MM.1S (cell line): ENCODE results near the gene NCKAP5.

Source experiments
- DNase-seq: peaks from one replicate; pipeline ENCODE4 v3.0.0-alpha.2; 2015
- H2AFZ ChIP-seq: fragments of 300-600 bp; sonication (generic); 2 replicates; pipeline ENCODE4 v1.6.0; 2016; ENCODE audit warnings: antibody characterized with exemption, low read length
- H3F3A ChIP-seq: fragments of 300-600 bp; sonication (generic); 2 replicates; pipeline ENCODE4 v1.6.1; 2016; ENCODE audit warnings: mild to moderate bottlenecking, antibody characterized with exemption, low read length, moderate library complexity, mixed read lengths; ENCODE audit not compliant: insufficient read depth
- H3K27ac ChIP-seq: fragments of 300-600 bp; sonication (generic); 2 replicates; pipeline ENCODE4 v1.5.1; 2016; ENCODE audit warnings: mild to moderate bottlenecking, low read length
- H3K27me3 ChIP-seq: fragments of 300-600 bp; sonication (generic); replicated peaks from 2 replicates; pipeline ENCODE4 v1.6.0; 2016; ENCODE audit warnings: low read length; ENCODE audit not compliant: insufficient read depth
- H3K36me3 ChIP-seq: fragments of 300-600 bp; sonication (generic); replicated peaks from 2 replicates; pipeline ENCODE4 v1.6.1; 2016; ENCODE audit warnings: mild to moderate bottlenecking, low read length, mixed read lengths; ENCODE audit not compliant: insufficient read depth
- H3K4me1 ChIP-seq: fragments of 300-600 bp; sonication (generic); 2 replicates; pipeline ENCODE4 v1.6.1; 2016; ENCODE audit warnings: low read length, mixed read lengths
- H3K4me2 ChIP-seq: fragments of 300-600 bp; sonication (generic); 2 replicates; pipeline ENCODE4 v1.6.0; 2016; ENCODE audit warnings: low read depth, low read length
- H3K4me3 ChIP-seq: fragments of 300-600 bp; sonication (generic); 2 replicates; pipeline ENCODE4 v1.5.1; 2016; ENCODE audit warnings: low read length, mixed read lengths
- H3K79me2 ChIP-seq: fragments of 300-600 bp; sonication (generic); 2 replicates; pipeline ENCODE4 v1.6.1; 2016; ENCODE audit warnings: mixed run types, low read length, mixed read lengths
- H3K9ac ChIP-seq: fragments of 300-600 bp; sonication (generic); 2 replicates; pipeline ENCODE4 v1.6.1; 2016; ENCODE audit warnings: low read length, mixed read lengths
- H3K9me2 ChIP-seq: fragments of 300-600 bp; sonication (generic); replicated peaks from 2 replicates; pipeline ENCODE4 v1.6.1; 2016; ENCODE audit warnings: mild to moderate bottlenecking, low read length, mixed read lengths; ENCODE audit not compliant: insufficient read depth
- H3K9me3 ChIP-seq: fragments of 300-600 bp; sonication (generic); replicated peaks from 2 replicates; pipeline ENCODE4 v1.6.1; 2016; ENCODE audit warnings: mild to moderate bottlenecking, low read length, mixed read lengths; ENCODE audit not compliant: insufficient read depth
- H4K20me1 ChIP-seq: fragments of 300-600 bp; sonication (generic); 2 replicates; pipeline ENCODE4 v1.6.1; 2016; ENCODE audit warnings: mild to moderate bottlenecking, low read length, moderate library complexity, mixed read lengths; ENCODE audit not compliant: insufficient read depth
- EZH2 ChIP-seq: fragments of 300-600 bp; sonication (generic); optimal IDR thresholded peaks from 2 replicates; pipeline ENCODE3; 2017; ENCODE audit warnings: low read depth, mild to moderate bottlenecking, antibody characterized with exemption, low read length, mixed read lengths
- EZH2phosphoT487 ChIP-seq: fragments of 300-600 bp; sonication (generic); IDR thresholded peaks from 2 replicates; pipeline ENCODE4 v1.6.1; 2018; ENCODE audit warnings: antibody characterized with exemption, low read length
- TF ChIP-seq, protein P1 (sequence below): fragments of 300-600 bp; sonication (generic); IDR thresholded peaks from 2 replicates; pipeline ENCODE4 v1.5.1; 2016; ENCODE audit warnings: antibody characterized with exemption, low read length, mixed read lengths

The NCKAP5 gene

DNA sequence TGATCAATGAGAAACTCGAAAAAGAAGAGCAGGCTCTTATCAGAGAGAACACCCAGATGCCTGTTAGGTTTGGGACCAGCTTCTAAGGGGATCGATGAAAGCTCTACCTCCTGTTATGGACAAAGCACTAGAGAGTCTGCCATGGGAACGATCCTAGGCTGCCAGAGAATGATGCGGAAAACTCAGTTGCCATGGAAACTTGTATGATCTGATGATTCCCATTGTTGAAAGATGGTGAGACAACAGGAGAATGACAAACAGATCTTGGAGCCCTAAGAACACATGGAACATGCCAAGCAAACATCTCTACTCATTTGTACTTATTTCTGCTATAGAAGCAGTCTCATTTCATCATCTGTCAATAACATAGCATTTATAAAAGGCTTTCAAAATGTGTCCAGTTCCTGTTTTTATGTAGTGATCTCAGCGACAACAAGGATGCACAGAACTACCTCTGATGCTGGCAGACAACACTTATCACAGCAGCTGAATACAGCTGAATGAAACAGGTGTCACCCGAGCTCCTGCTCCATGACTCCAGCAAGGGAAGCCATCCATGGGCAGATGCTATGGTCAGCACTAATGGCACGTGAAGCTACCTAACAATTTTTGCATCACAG, 59.6 kb downstream of the NCKAP5 start:
- no peaks in the 10 kb centered on the region for H3K27me3 ChIP-seq
- H3F3A ChIP-seq: no peaks in the 10 kb centered on the region
- no peaks in the 10 kb centered on the region for H3K9me3 ChIP-seq
- DNase-seq: no peak
- H3K4me2 ChIP-seq: no peak overlapping the region
- H3K9ac ChIP-seq: no peak overlapping the region
- no peaks in the 10 kb centered on the region for H4K20me1 ChIP-seq
- no peak overlapping the region for H2AFZ ChIP-seq
- H3K4me1 ChIP-seq: peaks cover 5% of the 10 kb centered on the region
- H3K36me3 ChIP-seq: no peaks in the 10 kb centered on the region
- no peak for TF ChIP-seq EZH2phosphoT487
- TF ChIP-seq EZH2: no peak
- TF ChIP-seq, protein P1, sequence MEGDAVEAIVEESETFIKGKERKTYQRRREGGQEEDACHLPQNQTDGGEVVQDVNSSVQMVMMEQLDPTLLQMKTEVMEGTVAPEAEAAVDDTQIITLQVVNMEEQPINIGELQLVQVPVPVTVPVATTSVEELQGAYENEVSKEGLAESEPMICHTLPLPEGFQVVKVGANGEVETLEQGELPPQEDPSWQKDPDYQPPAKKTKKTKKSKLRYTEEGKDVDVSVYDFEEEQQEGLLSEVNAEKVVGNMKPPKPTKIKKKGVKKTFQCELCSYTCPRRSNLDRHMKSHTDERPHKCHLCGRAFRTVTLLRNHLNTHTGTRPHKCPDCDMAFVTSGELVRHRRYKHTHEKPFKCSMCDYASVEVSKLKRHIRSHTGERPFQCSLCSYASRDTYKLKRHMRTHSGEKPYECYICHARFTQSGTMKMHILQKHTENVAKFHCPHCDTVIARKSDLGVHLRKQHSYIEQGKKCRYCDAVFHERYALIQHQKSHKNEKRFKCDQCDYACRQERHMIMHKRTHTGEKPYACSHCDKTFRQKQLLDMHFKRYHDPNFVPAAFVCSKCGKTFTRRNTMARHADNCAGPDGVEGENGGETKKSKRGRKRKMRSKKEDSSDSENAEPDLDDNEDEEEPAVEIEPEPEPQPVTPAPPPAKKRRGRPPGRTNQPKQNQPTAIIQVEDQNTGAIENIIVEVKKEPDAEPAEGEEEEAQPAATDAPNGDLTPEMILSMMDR: no peak
- no peak overlapping the region for H3K4me3 ChIP-seq
- no peak overlapping the region for H3K27ac ChIP-seq
- no peaks in the 10 kb centered on the region for H3K79me2 ChIP-seq
- no peaks in the 10 kb centered on the region for H3K9me2 ChIP-seq

DNA sequence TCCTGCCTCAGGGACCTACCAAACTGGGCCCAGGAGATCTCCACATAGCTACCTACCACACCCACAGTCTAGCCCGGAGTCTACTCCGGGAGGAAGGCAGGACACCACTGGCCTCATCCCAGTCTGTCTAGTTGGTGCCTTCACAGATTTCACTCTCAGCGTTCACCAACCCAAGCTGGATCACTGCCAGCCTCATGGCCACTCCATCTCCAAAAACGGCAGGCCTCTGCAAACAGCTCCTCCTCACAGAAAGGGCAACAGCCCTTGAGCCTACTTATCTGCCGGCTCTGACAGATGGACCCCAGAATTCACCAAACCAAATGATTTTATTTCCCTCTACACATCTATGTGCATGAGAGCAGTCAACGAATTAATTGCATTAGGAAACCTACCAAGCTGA, 61.3 kb downstream of the NCKAP5 start:
- Histone ChIP-seq H2AFZ (no peak overlapping the region), H3F3A (0 out of 2 replicates have a peak, but pooled peaks cover 3% of the 10 kb centered on the region), H3K9me3 (no peaks in the 10 kb centered on the region), H3K36me3 (no peaks in the 10 kb centered on the region), H3K27me3 (no peaks in the 10 kb centered on the region), H3K79me2 (no peaks in the 10 kb centered on the region), H3K9ac (no peak overlapping the region), H3K4me2 (no peak overlapping the region), H3K4me1 (peaks cover 21% of the 10 kb centered on the region), H3K4me3 (no peak overlapping the region), H3K27ac (no peak overlapping the region), H4K20me1 (no peaks in the 10 kb centered on the region), H3K9me2 (no peaks in the 10 kb centered on the region)
- no peak for DNase-seq
- TF ChIP-seq, protein P1: no peak
- TF ChIP-seq EZH2 (no peak), EZH2phosphoT487 (no peak)

DNA sequence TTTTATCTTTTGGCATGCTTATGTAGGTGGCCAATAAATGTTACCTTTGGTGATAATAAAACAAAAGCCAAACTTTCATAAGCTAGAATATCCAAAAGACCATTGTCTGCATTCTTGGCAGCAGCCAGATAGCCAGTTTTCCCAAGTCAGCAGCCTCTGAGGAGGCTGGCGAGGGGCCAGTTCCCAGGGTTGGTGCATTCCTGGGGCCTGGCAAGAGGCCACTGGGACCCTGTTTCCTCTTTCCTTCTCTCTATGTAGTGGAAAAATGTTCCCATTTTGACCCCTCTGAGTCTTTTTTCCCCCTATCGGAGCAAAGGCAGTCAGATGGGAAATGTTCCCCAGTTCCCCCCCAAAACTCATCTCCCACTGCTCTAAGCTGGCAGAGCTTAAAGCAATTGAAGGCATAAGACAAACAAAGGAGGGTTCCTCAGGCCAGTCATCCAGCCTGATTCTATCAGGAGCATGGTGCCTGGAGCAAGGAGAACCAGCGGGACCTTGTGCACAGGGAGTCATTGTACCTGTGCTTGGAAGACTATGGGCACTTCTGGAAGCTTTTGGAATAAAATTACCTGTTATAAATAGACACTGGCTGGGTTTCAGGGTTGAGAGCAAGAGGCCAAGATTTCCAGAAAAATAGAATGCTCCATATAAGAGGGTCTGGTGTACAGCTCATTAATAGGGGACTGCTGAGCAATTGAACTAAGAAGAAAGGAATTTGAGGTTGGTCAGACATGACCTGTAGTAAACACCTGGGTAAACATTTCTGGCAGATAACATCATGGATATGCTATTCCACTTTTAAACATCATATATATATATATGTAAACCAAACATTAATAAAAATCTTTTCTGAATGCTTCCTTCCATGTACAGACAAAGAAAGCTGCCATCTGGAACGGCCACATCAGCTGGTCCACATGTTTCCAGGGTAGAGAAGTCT, 63.4 kb downstream of the NCKAP5 start:
- Histone ChIP-seq H3K4me3 (no peak overlapping the region), H3K27me3 (no peaks in the 10 kb centered on the region), H3K9ac (no peak overlapping the region), H3K9me3 (no peaks in the 10 kb centered on the region), H3K79me2 (no peaks in the 10 kb centered on the region), H2AFZ (no peak overlapping the region), H3K9me2 (no peaks in the 10 kb centered on the region), H3K36me3 (no peaks in the 10 kb centered on the region), H3K4me2 (no peak overlapping the region), H3F3A (peaks cover 7% of the 10 kb centered on the region), H3K27ac (no peak overlapping the region), H4K20me1 (no peaks in the 10 kb centered on the region), H3K4me1 (peaks cover 28% of the 10 kb centered on the region)
- TF ChIP-seq EZH2 (no peak), EZH2phosphoT487 (no peak)
- TF ChIP-seq, protein P1: no peak
- no peak for DNase-seq
